NCI-H2107 (cell line): Measurements from ENCODE around the gene PITX2.
"Not testable (repeated sequence)": the region's sequence is repeated elsewhere in the genome, so short reads cannot be mapped to it uniquely, and the experiment has no call there.

ENCODE experiments used
- DNase-seq: peaks from one replicate; lab custom pipeline; 2025; lab: John Stamatoyannopoulos, UW

The PITX2 gene

GRCh38 chr4:110610940-110611831, 11.7 kb downstream of the PITX2 start:
- no peak for DNase-seq

- no peak for DNase-seq
Measured at GRCh38 chr4:110610620-110610939, 12.3 kb downstream of the PITX2 start.

- DNase-seq, result no peak
Measured at GRCh38 chr4:110609044-110609750, 13.7 kb downstream of the PITX2 start.

GRCh38 chr4:110605077-110605476, 17.8 kb downstream of the PITX2 start:
- DNase-seq, result no peak

GRCh38 chr4:110602061-110602460, 20.8 kb downstream of the PITX2 start:
- no peak for DNase-seq

GRCh38 chr4:110597582-110597981, 25.3 kb downstream of the PITX2 start:
- no peak for DNase-seq

GRCh38 chr4:110596431-110596830, 26.4 kb downstream of the PITX2 start:
- DNase-seq, result no peak

GRCh38 chr4:110595583-110595982, 27.3 kb downstream of the PITX2 start:
- DNase-seq, result no peak

- no peak for DNase-seq
Measured at GRCh38 chr4:110589297-110589696, 33.6 kb downstream of the PITX2 start.

GRCh38 chr4:110587666-110588285, 35.1 kb downstream of the PITX2 start:
- no peak for DNase-seq

- no peak for DNase-seq
Measured at GRCh38 chr4:110586131-110586850, 36.6 kb downstream of the PITX2 start.

GRCh38 chr4:110576696-110577095, 46.2 kb downstream of the PITX2 start:
- DNase-seq, result not testable (repeated sequence)
